Measurements from ENCODE around the gene SLC52A3.

DNA sequence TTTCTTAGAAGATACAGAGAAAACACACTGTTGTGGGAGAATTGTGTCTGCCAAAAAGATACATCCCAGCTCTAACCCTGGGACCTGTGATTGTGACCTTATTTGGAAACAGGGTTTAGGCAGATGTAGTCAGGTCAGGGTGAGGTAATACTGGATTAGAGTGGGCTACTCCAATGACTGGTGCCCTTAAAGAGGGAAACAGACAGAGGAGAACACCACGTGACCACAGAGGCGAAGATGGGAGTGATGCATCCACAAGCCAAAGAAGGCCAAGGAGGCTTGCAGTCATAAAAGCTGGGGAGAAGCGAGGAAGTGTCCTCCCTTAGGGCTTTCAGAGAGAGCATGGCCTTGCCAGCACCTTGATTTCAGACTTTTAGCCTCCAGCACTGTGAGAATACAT lies 35.6 kb downstream of the SLC52A3 start:
- no peak for TF ChIP-seq HCFC1 (IDR thresholded peaks at IDR 0.05; ENCODE audit: low read depth, low read length)
- TF ChIP-seq, protein P1, sequence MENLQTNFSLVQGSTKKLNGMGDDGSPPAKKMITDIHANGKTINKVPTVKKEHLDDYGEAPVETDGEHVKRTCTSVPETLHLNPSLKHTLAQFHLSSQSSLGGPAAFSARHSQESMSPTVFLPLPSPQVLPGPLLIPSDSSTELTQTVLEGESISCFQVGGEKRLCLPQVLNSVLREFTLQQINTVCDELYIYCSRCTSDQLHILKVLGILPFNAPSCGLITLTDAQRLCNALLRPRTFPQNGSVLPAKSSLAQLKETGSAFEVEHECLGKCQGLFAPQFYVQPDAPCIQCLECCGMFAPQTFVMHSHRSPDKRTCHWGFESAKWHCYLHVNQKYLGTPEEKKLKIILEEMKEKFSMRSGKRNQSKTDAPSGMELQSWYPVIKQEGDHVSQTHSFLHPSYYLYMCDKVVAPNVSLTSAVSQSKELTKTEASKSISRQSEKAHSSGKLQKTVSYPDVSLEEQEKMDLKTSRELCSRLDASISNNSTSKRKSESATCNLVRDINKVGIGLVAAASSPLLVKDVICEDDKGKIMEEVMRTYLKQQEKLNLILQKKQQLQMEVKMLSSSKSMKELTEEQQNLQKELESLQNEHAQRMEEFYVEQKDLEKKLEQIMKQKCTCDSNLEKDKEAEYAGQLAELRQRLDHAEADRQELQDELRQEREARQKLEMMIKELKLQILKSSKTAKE (CRISPR knock-in tag; IDR thresholded peaks at IDR 0.05; ENCODE audit: borderline replicate concordance): no peak
- TF ChIP-seq, protein P2, sequence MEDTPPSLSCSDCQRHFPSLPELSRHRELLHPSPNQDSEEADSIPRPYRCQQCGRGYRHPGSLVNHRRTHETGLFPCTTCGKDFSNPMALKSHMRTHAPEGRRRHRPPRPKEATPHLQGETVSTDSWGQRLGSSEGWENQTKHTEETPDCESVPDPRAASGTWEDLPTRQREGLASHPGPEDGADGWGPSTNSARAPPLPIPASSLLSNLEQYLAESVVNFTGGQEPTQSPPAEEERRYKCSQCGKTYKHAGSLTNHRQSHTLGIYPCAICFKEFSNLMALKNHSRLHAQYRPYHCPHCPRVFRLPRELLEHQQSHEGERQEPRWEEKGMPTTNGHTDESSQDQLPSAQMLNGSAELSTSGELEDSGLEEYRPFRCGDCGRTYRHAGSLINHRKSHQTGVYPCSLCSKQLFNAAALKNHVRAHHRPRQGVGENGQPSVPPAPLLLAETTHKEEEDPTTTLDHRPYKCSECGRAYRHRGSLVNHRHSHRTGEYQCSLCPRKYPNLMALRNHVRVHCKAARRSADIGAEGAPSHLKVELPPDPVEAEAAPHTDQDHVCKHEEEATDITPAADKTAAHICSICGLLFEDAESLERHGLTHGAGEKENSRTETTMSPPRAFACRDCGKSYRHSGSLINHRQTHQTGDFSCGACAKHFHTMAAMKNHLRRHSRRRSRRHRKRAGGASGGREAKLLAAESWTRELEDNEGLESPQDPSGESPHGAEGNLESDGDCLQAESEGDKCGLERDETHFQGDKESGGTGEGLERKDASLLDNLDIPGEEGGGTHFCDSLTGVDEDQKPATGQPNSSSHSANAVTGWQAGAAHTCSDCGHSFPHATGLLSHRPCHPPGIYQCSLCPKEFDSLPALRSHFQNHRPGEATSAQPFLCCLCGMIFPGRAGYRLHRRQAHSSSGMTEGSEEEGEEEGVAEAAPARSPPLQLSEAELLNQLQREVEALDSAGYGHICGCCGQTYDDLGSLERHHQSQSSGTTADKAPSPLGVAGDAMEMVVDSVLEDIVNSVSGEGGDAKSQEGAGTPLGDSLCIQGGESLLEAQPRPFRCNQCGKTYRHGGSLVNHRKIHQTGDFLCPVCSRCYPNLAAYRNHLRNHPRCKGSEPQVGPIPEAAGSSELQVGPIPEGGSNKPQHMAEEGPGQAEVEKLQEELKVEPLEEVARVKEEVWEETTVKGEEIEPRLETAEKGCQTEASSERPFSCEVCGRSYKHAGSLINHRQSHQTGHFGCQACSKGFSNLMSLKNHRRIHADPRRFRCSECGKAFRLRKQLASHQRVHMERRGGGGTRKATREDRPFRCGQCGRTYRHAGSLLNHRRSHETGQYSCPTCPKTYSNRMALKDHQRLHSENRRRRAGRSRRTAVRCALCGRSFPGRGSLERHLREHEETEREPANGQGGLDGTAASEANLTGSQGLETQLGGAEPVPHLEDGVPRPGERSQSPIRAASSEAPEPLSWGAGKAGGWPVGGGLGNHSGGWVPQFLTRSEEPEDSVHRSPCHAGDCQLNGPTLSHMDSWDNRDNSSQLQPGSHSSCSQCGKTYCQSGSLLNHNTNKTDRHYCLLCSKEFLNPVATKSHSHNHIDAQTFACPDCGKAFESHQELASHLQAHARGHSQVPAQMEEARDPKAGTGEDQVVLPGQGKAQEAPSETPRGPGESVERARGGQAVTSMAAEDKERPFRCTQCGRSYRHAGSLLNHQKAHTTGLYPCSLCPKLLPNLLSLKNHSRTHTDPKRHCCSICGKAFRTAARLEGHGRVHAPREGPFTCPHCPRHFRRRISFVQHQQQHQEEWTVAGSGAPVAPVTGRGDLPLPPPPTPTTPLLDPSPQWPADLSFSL (CRISPR knock-in tag; IDR thresholded peaks at IDR 0.05): no peak
- no peak for TF ChIP-seq ZNF562 (CRISPR knock-in tag; IDR thresholded peaks at IDR 0.05; ENCODE audit: borderline replicate concordance)
- TF ChIP-seq SIN3A (IDR thresholded peaks at IDR 0.05; ENCODE audit: borderline replicate concordance, low read depth, low read length): no peak
